ENCODE measurements around the gene MRPL14.
A peak's percentile ranks its signal among the peaks of the same experiment; 100 is the strongest.

Gene MRPL14

GRCh38 chr6:44119704-44120262 is 7.5 kb downstream of the MRPL14 start:
- ATAC-seq (no peak), DNase-seq (ENCODE audit: low spot score in 2 of 2) (no peak)
- H3K4me1 Mint-ChIP-seq, result peaks cover 78% of the 10 kb centered on the region
- H3K4me3 Mint-ChIP-seq, result no peak overlapping the region
- no peaks in the 10 kb centered on the region for H3K9me3 Mint-ChIP-seq
- peaks cover 19% of the 10 kb centered on the region for H3K36me3 Mint-ChIP-seq
- H3K27ac Mint-ChIP-seq, result no peak overlapping the region

GRCh38 chr6:44117397-44118128 is 9.7 kb downstream of the MRPL14 start:
- Mint-ChIP-seq H3K4me1 (peaks cover 56% of the 10 kb centered on the region), H3K4me3 (no peak overlapping the region), H3K27ac (no peak overlapping the region), H3K9me3 (no peaks in the 10 kb centered on the region), H3K36me3 (peaks cover 41% of the 10 kb centered on the region)
- no peak for DNase-seq (ENCODE audit: low spot score in 2 of 2)
- ATAC-seq, result no peak

GRCh38 chr6:44116641-44117382 is 10.4 kb downstream of the MRPL14 start:
- peak; percentile 65 for ATAC-seq
- peaks cover 49% of the 10 kb centered on the region for H3K36me3 Mint-ChIP-seq
- H3K27ac Mint-ChIP-seq, result peak overlapping the region; percentile 60
- H3K4me3 Mint-ChIP-seq, result no peak overlapping the region
- H3K4me1 Mint-ChIP-seq, result peaks cover 53% of the 10 kb centered on the region
- H3K9me3 Mint-ChIP-seq, result no peaks in the 10 kb centered on the region
- DNase-seq (ENCODE audit: low spot score in 2 of 2), result no peak

GRCh38 chr6:44115866-44116265 is 11.4 kb downstream of the MRPL14 start:
- ATAC-seq, result no peak
- H3K4me3 Mint-ChIP-seq, result no peak overlapping the region
- H3K9me3 Mint-ChIP-seq, result no peaks in the 10 kb centered on the region
- no peak for DNase-seq (ENCODE audit: low spot score in 2 of 2)
- peaks cover 53% of the 10 kb centered on the region for H3K4me1 Mint-ChIP-seq
- peaks cover 58% of the 10 kb centered on the region for H3K36me3 Mint-ChIP-seq
- H3K27ac Mint-ChIP-seq, result peak overlapping the region; percentile 60

GRCh38 chr6:44113414-44113813 is 13.8 kb downstream of the MRPL14 start:
- ATAC-seq (no peak), DNase-seq (ENCODE audit: low spot score in 2 of 2) (no peak)
- H3K27ac Mint-ChIP-seq, result no peak overlapping the region
- no peaks in the 10 kb centered on the region for H3K9me3 Mint-ChIP-seq
- peaks cover 56% of the 10 kb centered on the region for H3K36me3 Mint-ChIP-seq
- peaks cover 47% of the 10 kb centered on the region for H3K4me1 Mint-ChIP-seq
- H3K4me3 Mint-ChIP-seq, result no peak overlapping the region

- DNase-seq (ENCODE audit: low spot score in 2 of 2) (no peak), ATAC-seq (no peak)
- no peak overlapping the region for H3K4me3 Mint-ChIP-seq
- H3K36me3 Mint-ChIP-seq, result peaks cover 62% of the 10 kb centered on the region
- peak overlapping the region; percentile 67 for H3K27ac Mint-ChIP-seq
- H3K9me3 Mint-ChIP-seq, result no peaks in the 10 kb centered on the region
- peaks cover 34% of the 10 kb centered on the region for H3K4me1 Mint-ChIP-seq
Measured at GRCh38 chr6:44111434-44112417, 15.5 kb downstream of the MRPL14 start.

GRCh38 chr6:44110966-44111365 is 16.3 kb downstream of the MRPL14 start:
- no peak for ATAC-seq
- Mint-ChIP-seq H3K27ac (peak overlapping the region; percentile 67), H3K36me3 (peaks cover 63% of the 10 kb centered on the region), H3K4me3 (no peak overlapping the region), H3K4me1 (peaks cover 31% of the 10 kb centered on the region), H3K9me3 (no peaks in the 10 kb centered on the region)
- no peak for DNase-seq (ENCODE audit: low spot score in 2 of 2)

- Mint-ChIP-seq H3K4me3 (no peak overlapping the region), H3K36me3 (peaks cover 63% of the 10 kb centered on the region), H3K4me1 (peaks cover 25% of the 10 kb centered on the region), H3K9me3 (no peaks in the 10 kb centered on the region), H3K27ac (peak overlapping the region; percentile 67)
- ATAC-seq (no peak), DNase-seq (ENCODE audit: low spot score in 2 of 2) (no peak)
Measured at GRCh38 chr6:44110005-44110676, 17.1 kb downstream of the MRPL14 start.

GRCh38 chr6:44109212-44109611 is 18.0 kb downstream of the MRPL14 start:
- no peak overlapping the region for H3K4me3 Mint-ChIP-seq
- peak overlapping the region; percentile 41 for H3K27ac Mint-ChIP-seq
- H3K36me3 Mint-ChIP-seq, result peaks cover 63% of the 10 kb centered on the region
- no peak for ATAC-seq
- no peak for DNase-seq (ENCODE audit: low spot score in 2 of 2)
- no peaks in the 10 kb centered on the region for H3K9me3 Mint-ChIP-seq
- peaks cover 31% of the 10 kb centered on the region for H3K4me1 Mint-ChIP-seq

GRCh38 chr6:44108471-44108870 is 18.8 kb downstream of the MRPL14 start:
- Mint-ChIP-seq H3K4me3 (no peak overlapping the region), H3K9me3 (no peaks in the 10 kb centered on the region), H3K27ac (peak overlapping the region; percentile 41), H3K4me1 (peaks cover 39% of the 10 kb centered on the region), H3K36me3 (peaks cover 63% of the 10 kb centered on the region)
- ATAC-seq, result no peak
- no peak for DNase-seq (ENCODE audit: low spot score in 2 of 2)

GRCh38 chr6:44107017-44107416 is 20.2 kb downstream of the MRPL14 start:
- Mint-ChIP-seq H3K36me3 (peaks cover 57% of the 10 kb centered on the region), H3K27ac (no peak overlapping the region), H3K9me3 (no peaks in the 10 kb centered on the region), H3K4me3 (no peak overlapping the region), H3K4me1 (peaks cover 53% of the 10 kb centered on the region)
- no peak for DNase-seq (ENCODE audit: low spot score in 2 of 2)
- no peak for ATAC-seq

GRCh38 chr6:44105993-44106740 is 21.1 kb downstream of the MRPL14 start:
- H3K4me1 Mint-ChIP-seq, result peaks cover 51% of the 10 kb centered on the region
- ATAC-seq (no peak), DNase-seq (ENCODE audit: low spot score in 2 of 2) (no peak)
- H3K9me3 Mint-ChIP-seq, result no peaks in the 10 kb centered on the region
- peaks cover 54% of the 10 kb centered on the region for H3K36me3 Mint-ChIP-seq
- H3K4me3 Mint-ChIP-seq, result no peak overlapping the region
- peak overlapping the region; percentile 81 for H3K27ac Mint-ChIP-seq

- ATAC-seq (no peak), DNase-seq (ENCODE audit: low spot score in 2 of 2) (no peak)
- H3K36me3 Mint-ChIP-seq, result peaks cover 47% of the 10 kb centered on the region
- H3K9me3 Mint-ChIP-seq, result no peaks in the 10 kb centered on the region
- H3K27ac Mint-ChIP-seq, result no peak overlapping the region
- no peak overlapping the region for H3K4me3 Mint-ChIP-seq
- H3K4me1 Mint-ChIP-seq, result peaks cover 47% of the 10 kb centered on the region
Measured at GRCh38 chr6:44105146-44105545, 22.1 kb downstream of the MRPL14 start.

- no peak for ATAC-seq
Measured at GRCh38 chr6:44104481-44105021, 22.7 kb downstream of the MRPL14 start.

More at GRCh38 chr6:44104481-44105021, 22.7 kb downstream of the MRPL14 start:
- Mint-ChIP-seq H3K4me1 (peaks cover 46% of the 10 kb centered on the region), H3K4me3 (no peak overlapping the region), H3K36me3 (peaks cover 47% of the 10 kb centered on the region), H3K27ac (no peak overlapping the region), H3K9me3 (no peaks in the 10 kb centered on the region)
- no peak for DNase-seq (ENCODE audit: low spot score in 2 of 2)

Measured in stimulated activated effector memory CD8-positive, alpha-beta T cell treated with anti-CD3 and anti-CD28 coated beads, Interleukin-12 subunit alpha, Interleukin-12 subunit beta, amount 100 ng/mL, for 72 hours (primary cell).